ENCODE results near the gene CEACAM4. TPM values are rescaled to one million over a fixed set of nuclear protein-coding genes. Genes with fewer than 3 reads are reported as not detected.

Gene CEACAM4
- total RNA-seq, 2 experiments from 2014 or later = not detected

DNA sequence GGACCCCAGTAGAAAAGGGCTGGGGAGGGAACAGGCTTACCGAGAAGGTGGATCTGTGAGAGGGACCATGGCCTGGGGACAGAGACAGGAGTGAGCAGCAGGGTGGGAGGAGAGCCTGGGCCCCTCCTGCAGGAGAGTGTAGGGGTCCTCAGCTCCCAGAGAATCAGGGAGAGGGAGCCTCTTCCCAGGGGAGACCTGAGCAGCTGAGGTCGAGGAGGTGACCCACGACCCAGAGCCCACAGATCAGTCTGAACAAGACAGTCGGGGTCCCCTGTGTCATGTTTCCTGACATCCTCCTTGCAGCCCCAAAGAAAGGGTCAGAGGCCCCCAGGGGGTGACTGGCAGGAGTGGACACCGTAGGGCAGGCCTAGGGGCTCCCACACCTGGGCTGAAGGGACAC is 6.7 kb downstream of the CEACAM4 start:
- CTCF ChIA-PET = no interaction called here
- H3K36me3 Mint-ChIP-seq (ENCODE audit: low read depth) = no peaks in the 10 kb centered on the region
- no peak overlapping the region for H3K4me3 Mint-ChIP-seq
- POLR2A ChIA-PET = no interaction called here
- H3K4me1 Mint-ChIP-seq (ENCODE audit: low read depth) = no peaks in the 10 kb centered on the region
- DNase-seq (no peak), ATAC-seq (no peak)
- H3K9me3 Mint-ChIP-seq = no peaks in the 10 kb centered on the region
- TF ChIP-seq, protein P1, sequence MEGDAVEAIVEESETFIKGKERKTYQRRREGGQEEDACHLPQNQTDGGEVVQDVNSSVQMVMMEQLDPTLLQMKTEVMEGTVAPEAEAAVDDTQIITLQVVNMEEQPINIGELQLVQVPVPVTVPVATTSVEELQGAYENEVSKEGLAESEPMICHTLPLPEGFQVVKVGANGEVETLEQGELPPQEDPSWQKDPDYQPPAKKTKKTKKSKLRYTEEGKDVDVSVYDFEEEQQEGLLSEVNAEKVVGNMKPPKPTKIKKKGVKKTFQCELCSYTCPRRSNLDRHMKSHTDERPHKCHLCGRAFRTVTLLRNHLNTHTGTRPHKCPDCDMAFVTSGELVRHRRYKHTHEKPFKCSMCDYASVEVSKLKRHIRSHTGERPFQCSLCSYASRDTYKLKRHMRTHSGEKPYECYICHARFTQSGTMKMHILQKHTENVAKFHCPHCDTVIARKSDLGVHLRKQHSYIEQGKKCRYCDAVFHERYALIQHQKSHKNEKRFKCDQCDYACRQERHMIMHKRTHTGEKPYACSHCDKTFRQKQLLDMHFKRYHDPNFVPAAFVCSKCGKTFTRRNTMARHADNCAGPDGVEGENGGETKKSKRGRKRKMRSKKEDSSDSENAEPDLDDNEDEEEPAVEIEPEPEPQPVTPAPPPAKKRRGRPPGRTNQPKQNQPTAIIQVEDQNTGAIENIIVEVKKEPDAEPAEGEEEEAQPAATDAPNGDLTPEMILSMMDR (IDR thresholded peaks at IDR 0.05) = no peak
- H3K27me3 Mint-ChIP-seq = peaks cover 11% of the 10 kb centered on the region
- no peak overlapping the region for H3K27ac Mint-ChIP-seq
- intact Hi-C loops (cut with micrococcal nuclease) = no loop called here

DNA sequence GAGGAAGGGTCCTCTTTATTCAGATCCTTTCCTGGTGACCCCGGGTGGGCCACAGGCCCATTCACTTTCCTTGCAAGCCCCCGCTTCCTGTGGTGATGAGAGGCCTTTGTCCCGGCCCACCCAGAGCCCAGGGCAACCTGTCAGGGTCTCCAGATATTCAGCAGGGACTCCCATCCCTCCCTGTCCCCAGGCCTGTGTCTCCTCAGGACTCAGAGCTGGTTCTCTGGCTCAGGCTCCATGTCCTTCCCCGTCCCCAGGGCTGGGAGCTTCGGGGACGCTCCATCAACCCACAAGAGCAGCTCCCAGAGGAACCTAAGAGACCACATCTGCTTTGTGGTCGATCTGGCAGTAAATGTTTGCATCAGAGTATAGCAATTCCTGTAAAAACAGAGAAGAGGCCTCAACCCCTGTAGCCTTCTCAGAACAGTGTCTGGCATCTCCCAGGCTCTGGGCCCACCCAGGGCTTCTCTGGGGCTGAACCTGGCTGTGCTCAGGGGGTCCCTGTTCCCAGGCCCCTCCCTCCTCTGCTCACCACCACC is 7.8 kb downstream of the CEACAM4 start:
- peaks cover 15% of the 10 kb centered on the region for H3K27me3 Mint-ChIP-seq
- no peaks in the 10 kb centered on the region for H3K9me3 Mint-ChIP-seq
- intact Hi-C loops (cut with micrococcal nuclease) = no loop called here
- CTCF ChIA-PET = no interaction called here
- ATAC-seq (no peak), DNase-seq (no peak)
- H3K36me3 Mint-ChIP-seq (ENCODE audit: low read depth) = no peaks in the 10 kb centered on the region
- TF ChIP-seq, protein P1 (IDR thresholded peaks at IDR 0.05) = no peak
- POLR2A ChIA-PET = no interaction called here
- no peaks in the 10 kb centered on the region for H3K4me1 Mint-ChIP-seq (ENCODE audit: low read depth)
- no peak overlapping the region for H3K27ac Mint-ChIP-seq
- H3K4me3 Mint-ChIP-seq = no peak overlapping the region

DNA sequence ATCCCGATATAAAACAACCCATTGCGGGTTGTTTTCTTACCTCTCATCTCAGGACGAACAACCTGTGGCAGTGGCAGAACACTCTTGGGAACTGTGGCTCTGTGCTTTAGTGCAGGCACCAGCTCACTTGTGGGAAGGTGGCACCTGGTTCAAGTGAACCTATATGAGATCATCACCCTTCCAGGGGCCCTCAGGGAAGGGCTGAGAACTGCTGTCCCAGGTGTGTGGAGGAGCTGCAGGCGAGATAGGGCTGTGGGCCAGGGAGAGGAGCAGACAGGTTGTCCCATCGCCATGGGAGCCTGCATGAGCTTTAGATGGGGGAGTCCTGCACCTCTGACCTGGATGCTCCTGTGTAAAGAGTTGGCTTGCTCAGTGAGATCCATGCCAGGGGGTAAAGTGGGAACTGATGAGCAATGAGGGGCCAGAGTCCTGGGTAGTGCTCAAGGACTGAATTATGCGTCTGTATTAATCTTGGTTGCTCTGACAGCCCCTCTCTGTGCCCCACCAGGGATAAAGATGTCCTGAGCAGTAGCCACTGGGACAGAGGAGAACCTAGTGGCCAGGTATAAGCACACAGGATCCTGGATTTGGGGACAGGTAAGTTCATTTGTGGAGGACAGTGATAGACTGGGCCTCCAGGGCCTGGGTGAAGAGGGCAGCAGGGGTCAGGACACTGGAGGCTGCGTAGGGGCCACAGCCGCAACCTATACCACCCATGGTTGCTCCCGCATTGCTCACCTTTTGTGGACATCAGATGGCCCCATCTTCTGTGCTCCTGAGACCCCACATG is 8.7 kb downstream of the CEACAM4 start:
- intact Hi-C loops (cut with micrococcal nuclease) = no loop called here
- ATAC-seq (no peak), DNase-seq (no peak)
- no peaks in the 10 kb centered on the region for H3K4me1 Mint-ChIP-seq (ENCODE audit: low read depth)
- ChIA-PET CTCF (no interaction called here), POLR2A (no interaction called here)
- no peaks in the 10 kb centered on the region for H3K9me3 Mint-ChIP-seq
- H3K27ac Mint-ChIP-seq = no peak overlapping the region
- no peak overlapping the region for H3K4me3 Mint-ChIP-seq
- no peaks in the 10 kb centered on the region for H3K36me3 Mint-ChIP-seq (ENCODE audit: low read depth)
- H3K27me3 Mint-ChIP-seq = peaks cover 14% of the 10 kb centered on the region
- TF ChIP-seq, protein P1 (IDR thresholded peaks at IDR 0.05) = no peak

DNA sequence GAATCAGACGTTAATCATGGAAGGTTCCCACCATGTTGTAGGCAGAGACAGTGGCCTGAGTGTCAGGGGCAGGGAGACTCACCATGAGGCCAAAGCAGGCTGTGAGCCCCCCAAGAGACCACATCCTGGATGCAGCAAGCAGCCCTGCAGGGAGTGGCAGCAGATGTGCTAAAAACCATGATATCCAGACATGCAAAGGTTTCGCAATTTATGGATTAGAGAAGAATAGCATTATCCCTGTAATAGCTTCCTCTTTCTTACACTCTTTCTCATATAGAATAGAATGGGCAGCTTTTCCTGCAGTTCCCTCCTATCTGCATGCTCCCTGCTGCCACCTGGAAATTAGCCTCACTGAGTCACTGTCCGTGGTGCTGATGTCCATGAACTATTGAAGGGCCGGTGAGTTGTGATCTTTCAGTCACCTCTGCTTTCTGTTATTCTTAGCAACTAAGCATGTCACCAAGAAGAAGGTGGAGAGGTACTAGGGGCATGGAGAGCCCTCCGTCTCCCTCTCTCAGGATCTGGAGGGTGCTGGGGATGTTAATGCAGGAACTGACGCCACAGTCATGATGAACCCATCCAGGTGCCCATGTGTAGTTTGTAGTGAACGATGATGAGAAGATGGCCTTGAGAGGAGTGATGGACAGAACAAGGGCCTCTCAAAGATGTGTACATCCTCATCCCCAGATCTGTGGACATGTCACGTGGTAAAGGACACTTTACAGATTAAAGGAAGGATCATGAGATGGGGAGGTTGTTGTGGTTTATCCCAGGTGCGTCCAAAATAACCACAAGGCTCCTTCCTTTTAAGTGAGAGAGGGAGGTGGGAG is 9.9 kb downstream of the CEACAM4 start:
- intact Hi-C loops (cut with micrococcal nuclease) = no loop called here
- H3K4me1 Mint-ChIP-seq (ENCODE audit: low read depth) = no peaks in the 10 kb centered on the region
- peak; percentile 10 for DNase-seq
- H3K9me3 Mint-ChIP-seq = no peaks in the 10 kb centered on the region
- ATAC-seq = no peak
- no peaks in the 10 kb centered on the region for H3K36me3 Mint-ChIP-seq (ENCODE audit: low read depth)
- H3K4me3 Mint-ChIP-seq = no peak overlapping the region
- ChIA-PET CTCF (no interaction called here), POLR2A (no interaction called here)
- TF ChIP-seq, protein P1 (IDR thresholded peaks at IDR 0.05) = no peak
- H3K27me3 Mint-ChIP-seq = peaks cover 18% of the 10 kb centered on the region
- no peak overlapping the region for H3K27ac Mint-ChIP-seq

DNA sequence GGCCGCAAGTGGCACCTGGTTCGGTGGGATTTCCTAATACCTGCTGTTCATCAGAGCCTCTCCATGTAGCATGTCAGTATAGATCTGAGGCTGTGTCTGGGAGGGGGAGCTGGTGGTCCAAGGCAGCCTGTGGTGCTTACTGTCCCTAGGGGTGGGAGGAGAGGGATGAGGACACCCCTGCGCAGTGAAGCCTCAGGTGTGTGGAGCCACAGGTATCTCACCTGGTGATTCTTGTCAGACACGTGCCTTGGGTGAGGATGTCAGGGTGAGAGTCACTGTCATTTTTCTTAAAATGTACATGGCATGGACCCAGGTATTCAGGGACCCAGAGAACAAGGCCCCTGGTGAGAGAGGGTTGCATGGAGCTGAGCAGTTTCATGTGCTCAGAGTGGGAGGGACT is 11.7 kb downstream of the CEACAM4 start:
- H3K4me1 Mint-ChIP-seq (ENCODE audit: low read depth) = no peaks in the 10 kb centered on the region
- ChIA-PET POLR2A (no interaction called here), CTCF (no interaction called here)
- peaks cover 21% of the 10 kb centered on the region for H3K27me3 Mint-ChIP-seq
- ATAC-seq (no peak), DNase-seq (no peak)
- TF ChIP-seq, protein P1 (IDR thresholded peaks at IDR 0.05) = no peak
- no peak overlapping the region for H3K27ac Mint-ChIP-seq
- no peak overlapping the region for H3K4me3 Mint-ChIP-seq
- H3K9me3 Mint-ChIP-seq = no peaks in the 10 kb centered on the region
- intact Hi-C loops (cut with micrococcal nuclease) = no loop called here
- H3K36me3 Mint-ChIP-seq (ENCODE audit: low read depth) = no peaks in the 10 kb centered on the region

Data from activated CD8-positive, alpha-beta T cell treated with anti-CD3 and anti-CD28 coated beads for 36 hours (primary cell).